GM23338 (cell line): ENCODE measurements around the gene ADGRB3. TPM values are rescaled to one million over a fixed set of nuclear protein-coding genes. Genes with fewer than 3 reads are reported as not detected.

Source experiments
- ATAC-seq: fragments of 200-7000 bp; cut with Tn5 transposase; 3 replicates; pipeline ENCODE4 v1.9.1; 2020
- DNase-seq: peaks from one replicate; pipeline ENCODE4 v3.0.0-alpha.2; 2015; ENCODE audit warnings: low spot score
- H2AFZ ChIP-seq: fragments of 200-600 bp; sonication (generic); 2 replicates; pipeline ENCODE4 v1.8.0; 2016; ENCODE audit warnings: antibody characterized with exemption, mild to moderate bottlenecking, moderate library complexity
- H3F3A ChIP-seq: fragments of 200-600 bp; sonication (generic); replicated peaks from 2 replicates; pipeline ENCODE4 v1.8.0; 2017; ENCODE audit warnings: antibody characterized with exemption, mixed run types, low read depth
- H3K27ac ChIP-seq: fragments of 200-600 bp; sonication (generic); 2 replicates; pipeline ENCODE4 v1.6.1; 2016; ENCODE audit warnings: low read depth
- H3K27me3 ChIP-seq: fragments of 200-600 bp; sonication (generic); 2 replicates; pipeline ENCODE4 v1.8.0; 2016; ENCODE audit warnings: mild to moderate bottlenecking, mixed run types, moderate library complexity; ENCODE audit not compliant: insufficient read depth
- H3K36me3 ChIP-seq: fragments of 200-600 bp; sonication (generic); 2 replicates; pipeline ENCODE4 v1.8.0; 2016; ENCODE audit warnings: mild to moderate bottlenecking; ENCODE audit not compliant: insufficient read depth
- H3K4me1 ChIP-seq: fragments of 200-600 bp; sonication (generic); 2 replicates; pipeline ENCODE4 v1.8.0; 2016; ENCODE audit warnings: mild to moderate bottlenecking, moderate library complexity; ENCODE audit not compliant: insufficient read depth
- H3K4me2 ChIP-seq: fragments of 200-600 bp; sonication (generic); 2 replicates; pipeline ENCODE4 v1.7.1; 2017; ENCODE audit warnings: mixed run types
- H3K4me3 ChIP-seq: fragments of 200-600 bp; sonication (generic); 2 replicates; pipeline ENCODE4 v1.6.1; 2016; ENCODE audit warnings: mixed run types
- H3K79me2 ChIP-seq: fragments of 200-600 bp; sonication (generic); replicated peaks from 2 replicates; pipeline ENCODE4 v1.8.0; 2017; ENCODE audit warnings: mild to moderate bottlenecking; ENCODE audit not compliant: insufficient read depth
- H3K9me2 ChIP-seq: fragments of 200-600 bp; sonication (generic); 2 replicates; pipeline ENCODE4 v1.8.0; 2017; ENCODE audit not compliant: insufficient read depth
- H4K20me1 ChIP-seq: fragments of 200-600 bp; sonication (generic); replicated peaks from 2 replicates; pipeline ENCODE4 v1.8.0; 2017; ENCODE audit warnings: mild to moderate bottlenecking; ENCODE audit not compliant: insufficient read depth
- H3K27ac Mint-ChIP-seq: 2 replicates; pipeline ENCODE4 v1.8.0; 2020; ENCODE audit warnings: inconsistent platforms, mild to moderate bottlenecking, moderate library complexity, mixed read lengths
- H3K27me3 Mint-ChIP-seq: 3 replicates; pipeline ENCODE4 v1.8.0; 2022; ENCODE audit warnings: low read depth, mild to moderate bottlenecking, moderate library complexity, mixed read lengths, inconsistent platforms; ENCODE audit not compliant: insufficient read depth, poor library complexity
- H3K36me3 Mint-ChIP-seq: 3 replicates; pipeline ENCODE4 v1.8.0; 2021; ENCODE audit warnings: low read depth, mild to moderate bottlenecking, inconsistent platforms, moderate library complexity, mixed read lengths
- H3K4me1 Mint-ChIP-seq: 3 replicates; pipeline ENCODE4 v1.8.0; 2020; ENCODE audit warnings: mild to moderate bottlenecking, inconsistent platforms, mixed read lengths
- H3K4me3 Mint-ChIP-seq: 3 replicates; pipeline ENCODE4 v1.8.0; 2021; ENCODE audit warnings: moderate library complexity, mild to moderate bottlenecking, inconsistent platforms, mixed read lengths
- H3K9me3 Mint-ChIP-seq: 3 replicates; pipeline ENCODE4 v1.8.0; 2020; ENCODE audit warnings: moderate library complexity, mild to moderate bottlenecking, inconsistent platforms, mixed read lengths
- CREB1 ChIP-seq: fragments of 250-450 bp; sonication (Bioruptor Pico); IDR thresholded peaks from 2 replicates; pipeline ENCODE4 v1.5.0; 2020; ENCODE audit warnings: low read depth, mild to moderate bottlenecking, moderate library complexity
- CTCF ChIP-seq, 2 experiments: fragments of 200-600 bp in 1 of 2; sonication (generic) in 1 of 2; conservative IDR thresholded peaks; 2 replicates each; pipeline versions ENCODE4 v1.5.1 to v1.6.1; 2016 to 2017; ENCODE audit warnings: antibody characterized with exemption in 2 of 2, low read depth in 2 of 2, mild to moderate bottlenecking in 2 of 2, moderate library complexity in 1 of 2
- ETS1 ChIP-seq: IDR thresholded peaks from 2 replicates; pipeline ENCODE4 v1.6.1; 2016; ENCODE audit warnings: antibody characterized with exemption
- EZH2 ChIP-seq: fragments of 200-600 bp; sonication (generic); IDR thresholded peaks from one replicate; pipeline ENCODE4 v1.8.0; 2017; ENCODE audit warnings: antibody characterized with exemption, mild to moderate bottlenecking, low read depth; ENCODE audit not compliant: unreplicated experiment
- JUNB ChIP-seq: IDR thresholded peaks from one replicate; pipeline ENCODE4 v1.6.1; 2016; ENCODE audit warnings: antibody characterized with exemption; ENCODE audit not compliant: unreplicated experiment
- NANOG ChIP-seq: IDR thresholded peaks from 2 replicates; pipeline ENCODE4 v1.6.1; 2016; ENCODE audit warnings: antibody characterized with exemption, borderline replicate concordance
- REST ChIP-seq: IDR thresholded peaks from one replicate; pipeline ENCODE4 v1.6.1; 2018; ENCODE audit warnings: antibody characterized with exemption; ENCODE audit not compliant: unreplicated experiment
- STAT1 ChIP-seq: IDR thresholded peaks from one replicate; pipeline ENCODE4 v1.6.1; 2016; ENCODE audit warnings: antibody characterized with exemption; ENCODE audit not compliant: unreplicated experiment
- ZNF114 ChIP-seq: fragments of 250-450 bp; sonication (Bioruptor Pico); IDR thresholded peaks from 2 replicates; pipeline ENCODE4 v1.5.0; 2020; ENCODE audit warnings: mild to moderate bottlenecking, moderate library complexity
- ZNF331 ChIP-seq: fragments of 250-450 bp; sonication (Bioruptor Pico); IDR thresholded peaks from 2 replicates; pipeline ENCODE4 v1.5.0; 2020; ENCODE audit warnings: low read depth, mild to moderate bottlenecking, moderate library complexity
- ZNF462 ChIP-seq: fragments of 250-450 bp; sonication (Bioruptor Pico); IDR thresholded peaks from 2 replicates; pipeline ENCODE4 v1.5.0; 2020; ENCODE audit warnings: mild to moderate bottlenecking, moderate library complexity
- polyA plus RNA-seq: library from polyadenylated mRNA; unstranded; fragments of >200 nt; fragmentation: Nextera tagmentation; extraction: Ambion mirVana; gene quantifications from 2 replicates; pipeline ENCODE4 v1.2.1, GENCODE V29; 2016
- total RNA-seq: library from RNA; depleted of rRNA; stranded (reverse); fragments of >200 nt; shearing (Covaris generic); gene quantifications from 2 replicates; pipeline ENCODE4 v1.2.3, GENCODE V29; 2014

The ADGRB3 gene
- total and polyA plus RNA-seq, 2 experiments from 2014 or later: 0.92 to 4.0 TPM

GRCh38 chr6:68741501-68742386, 106.7 kb downstream of the ADGRB3 start:
- peaks cover 5% of the 10 kb centered on the region; the same call in 1 of the 3 replicates for H3K4me1 Mint-ChIP-seq
- no peaks in the 10 kb centered on the region for H4K20me1 ChIP-seq
- H3K36me3 Mint-ChIP-seq: no peaks in the 10 kb centered on the region
- no peak overlapping the region for H3K4me3 ChIP-seq
- DNase-seq: no peak
- ATAC-seq: no peak
- no peaks in the 10 kb centered on the region for H3K9me2 ChIP-seq
- peaks cover 11% of the 10 kb centered on the region for H3K4me1 ChIP-seq
- no peaks in the 10 kb centered on the region for H3K79me2 ChIP-seq
- H3F3A ChIP-seq: no peaks in the 10 kb centered on the region
- no peaks in the 10 kb centered on the region for H3K9me3 Mint-ChIP-seq
- no peak overlapping the region for H3K27ac ChIP-seq
- H3K36me3 ChIP-seq: no peaks in the 10 kb centered on the region
- H3K27ac Mint-ChIP-seq: no peak overlapping the region
- H3K4me2 ChIP-seq: no peak overlapping the region
- peaks cover 3% of the 10 kb centered on the region for H3K27me3 Mint-ChIP-seq
- H2AFZ ChIP-seq: no peak overlapping the region
- no peak overlapping the region for H3K4me3 Mint-ChIP-seq
- H3K27me3 ChIP-seq: no peaks in the 10 kb centered on the region
- TF ChIP-seq ZNF331 (CRISPR knock-in tag) (no peak), ZNF114 (no peak), ZNF462 (CRISPR knock-in tag) (no peak), CTCF (conservative IDR thresholded peaks at IDR 0.05; ENCODE audit: low read depth in 2 of 2) (no peak), STAT1 (no peak), ETS1 (no peak), NANOG (no peak), EZH2 (no peak), JUNB (no peak), CREB1 (CRISPR knock-in tag) (no peak), REST (no peak)
